Measurements from ENCODE around the gene COTL1.

COTL1 gene

DNA sequence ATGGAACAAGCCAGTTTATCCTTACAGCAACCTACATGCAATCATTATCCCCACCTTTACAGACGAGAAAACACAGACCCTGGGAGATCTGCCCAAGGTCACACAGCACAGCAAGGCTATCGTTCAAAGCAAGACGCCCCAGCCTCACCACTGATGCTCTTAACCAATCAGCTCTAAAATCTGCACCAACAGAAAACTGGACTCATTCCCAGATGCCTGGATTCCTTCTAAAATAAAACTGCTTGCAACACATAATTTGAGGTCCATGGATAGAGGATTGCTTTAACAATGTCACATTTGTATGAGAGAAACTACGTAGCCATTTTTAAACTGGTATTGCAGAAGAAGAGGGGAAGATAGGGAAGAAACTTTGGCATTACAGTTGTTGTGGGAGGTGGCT, 6.8 kb downstream of the COTL1 start:
- TF ChIP-seq, protein P1, sequence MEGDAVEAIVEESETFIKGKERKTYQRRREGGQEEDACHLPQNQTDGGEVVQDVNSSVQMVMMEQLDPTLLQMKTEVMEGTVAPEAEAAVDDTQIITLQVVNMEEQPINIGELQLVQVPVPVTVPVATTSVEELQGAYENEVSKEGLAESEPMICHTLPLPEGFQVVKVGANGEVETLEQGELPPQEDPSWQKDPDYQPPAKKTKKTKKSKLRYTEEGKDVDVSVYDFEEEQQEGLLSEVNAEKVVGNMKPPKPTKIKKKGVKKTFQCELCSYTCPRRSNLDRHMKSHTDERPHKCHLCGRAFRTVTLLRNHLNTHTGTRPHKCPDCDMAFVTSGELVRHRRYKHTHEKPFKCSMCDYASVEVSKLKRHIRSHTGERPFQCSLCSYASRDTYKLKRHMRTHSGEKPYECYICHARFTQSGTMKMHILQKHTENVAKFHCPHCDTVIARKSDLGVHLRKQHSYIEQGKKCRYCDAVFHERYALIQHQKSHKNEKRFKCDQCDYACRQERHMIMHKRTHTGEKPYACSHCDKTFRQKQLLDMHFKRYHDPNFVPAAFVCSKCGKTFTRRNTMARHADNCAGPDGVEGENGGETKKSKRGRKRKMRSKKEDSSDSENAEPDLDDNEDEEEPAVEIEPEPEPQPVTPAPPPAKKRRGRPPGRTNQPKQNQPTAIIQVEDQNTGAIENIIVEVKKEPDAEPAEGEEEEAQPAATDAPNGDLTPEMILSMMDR (IDR thresholded peaks at IDR 0.05; ENCODE audit: unreplicated experiment in 3 of 3) = no peak
- Mint-ChIP-seq H3K4me3 (peak overlapping the region in 1 of 3 experiments; percentile 0), H3K27ac (peak overlapping the region; percentile 24 to 87 (median 74)), H3K27me3 (ENCODE audit: low read depth) (peaks cover 14% of the 10 kb centered on the region), H3K4me1 (peaks cover 48% of the 10 kb centered on the region), H3K9me3 (no peaks in the 10 kb centered on the region), H3K36me3 (ENCODE audit: low read depth) (peaks cover 33% of the 10 kb centered on the region)

DNA sequence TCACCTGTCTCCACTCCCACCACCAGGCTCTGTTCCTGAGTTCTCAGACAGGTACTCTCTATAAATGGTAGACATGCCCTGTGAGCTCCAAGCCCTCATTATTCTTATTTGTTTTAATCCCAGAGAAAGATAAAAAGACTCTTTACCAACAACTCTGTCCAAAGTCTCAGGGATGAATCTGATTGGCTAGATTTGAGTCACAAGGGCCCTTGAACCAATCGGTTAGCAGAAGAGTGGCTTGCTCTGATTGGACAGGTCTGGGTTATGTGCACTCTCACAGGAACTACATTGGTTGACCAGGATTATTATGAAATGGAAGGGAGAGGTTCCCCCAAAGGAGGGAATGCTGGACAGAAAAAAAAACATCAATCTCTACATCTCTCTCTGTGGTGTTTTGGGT, 7.5 kb downstream of the COTL1 start:
- no peak overlapping the region for H3K4me3 Mint-ChIP-seq
- peaks cover 8% of the 10 kb centered on the region for H3K27me3 Mint-ChIP-seq (ENCODE audit: low read depth)
- TF ChIP-seq, protein P1 (IDR thresholded peaks at IDR 0.05; ENCODE audit: unreplicated experiment in 3 of 3) = no peak
- no peaks in the 10 kb centered on the region for H3K9me3 Mint-ChIP-seq
- peaks cover 41% of the 10 kb centered on the region for H3K4me1 Mint-ChIP-seq
- peaks cover 35% of the 10 kb centered on the region for H3K36me3 Mint-ChIP-seq (ENCODE audit: low read depth)
- H3K27ac Mint-ChIP-seq = peak overlapping the region in 1 of 3 experiments; percentile 74

DNA sequence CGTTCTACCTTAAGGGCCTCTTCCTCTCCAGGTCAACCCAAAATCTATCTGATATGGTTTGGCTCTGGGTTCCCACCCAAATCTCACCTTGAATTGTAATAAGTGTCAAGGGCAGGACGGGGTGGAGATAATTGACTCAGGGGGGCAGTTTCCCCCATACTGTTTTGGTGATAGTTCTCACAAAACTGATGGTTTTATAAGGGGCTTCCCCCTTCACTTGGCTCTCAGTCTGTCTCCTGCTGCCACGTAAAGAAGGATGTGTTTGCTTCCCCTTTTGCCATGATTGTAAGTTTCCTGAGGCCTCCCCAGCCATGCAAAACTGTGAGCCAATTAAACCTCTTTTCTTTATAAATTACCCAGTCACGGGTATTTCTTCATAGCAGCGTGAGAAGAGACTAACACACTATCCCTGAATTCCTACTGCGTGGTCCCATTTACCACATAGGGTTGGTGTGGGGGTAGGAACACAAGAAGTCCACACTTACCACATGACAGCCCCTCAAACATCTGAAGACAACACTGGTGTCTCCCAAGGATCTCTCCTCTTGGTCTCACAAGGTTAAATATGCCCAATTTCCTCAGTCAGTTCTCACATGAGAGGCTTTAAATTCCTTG, 8.2 kb downstream of the COTL1 start:
- TF ChIP-seq, protein P1 (IDR thresholded peaks at IDR 0.05; ENCODE audit: unreplicated experiment in 3 of 3) = no peak
- peaks cover under 1% of the 10 kb centered on the region for H3K27me3 Mint-ChIP-seq (ENCODE audit: low read depth)
- no peak overlapping the region for H3K27ac Mint-ChIP-seq
- H3K9me3 Mint-ChIP-seq = no peaks in the 10 kb centered on the region
- peaks cover 36% of the 10 kb centered on the region for H3K36me3 Mint-ChIP-seq (ENCODE audit: low read depth)
- H3K4me1 Mint-ChIP-seq = peaks cover 38% of the 10 kb centered on the region
- no peak overlapping the region for H3K4me3 Mint-ChIP-seq

DNA sequence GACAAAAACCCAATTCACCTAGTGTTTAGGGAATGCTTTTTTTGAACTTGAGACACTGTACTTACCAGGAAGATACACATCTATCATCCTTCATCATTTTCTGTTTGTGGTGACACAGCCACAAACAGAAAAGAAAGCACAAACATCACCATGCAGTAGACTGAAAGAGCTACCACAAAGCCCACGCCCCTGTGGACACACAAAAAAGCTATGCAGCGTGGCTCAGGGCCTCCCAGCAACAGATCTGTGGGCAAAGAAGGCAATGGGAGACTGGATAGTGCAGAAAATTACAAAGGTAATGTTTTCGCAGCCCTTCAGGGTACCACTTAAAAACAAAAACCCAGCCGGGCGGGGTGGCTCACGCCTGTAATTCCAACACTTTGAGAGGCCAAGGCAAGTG, 9.6 kb downstream of the COTL1 start:
- Mint-ChIP-seq H3K9me3 (no peaks in the 10 kb centered on the region), H3K27me3 (ENCODE audit: low read depth) (peaks cover under 1% of the 10 kb centered on the region), H3K4me3 (no peak overlapping the region), H3K4me1 (peaks cover 36% of the 10 kb centered on the region), H3K36me3 (ENCODE audit: low read depth) (peaks cover 36% of the 10 kb centered on the region), H3K27ac (peak overlapping the region in 2 of 3 experiments; percentile 2 to 4)
- TF ChIP-seq, protein P1 (IDR thresholded peaks at IDR 0.05; ENCODE audit: unreplicated experiment in 3 of 3) = no peak

DNA sequence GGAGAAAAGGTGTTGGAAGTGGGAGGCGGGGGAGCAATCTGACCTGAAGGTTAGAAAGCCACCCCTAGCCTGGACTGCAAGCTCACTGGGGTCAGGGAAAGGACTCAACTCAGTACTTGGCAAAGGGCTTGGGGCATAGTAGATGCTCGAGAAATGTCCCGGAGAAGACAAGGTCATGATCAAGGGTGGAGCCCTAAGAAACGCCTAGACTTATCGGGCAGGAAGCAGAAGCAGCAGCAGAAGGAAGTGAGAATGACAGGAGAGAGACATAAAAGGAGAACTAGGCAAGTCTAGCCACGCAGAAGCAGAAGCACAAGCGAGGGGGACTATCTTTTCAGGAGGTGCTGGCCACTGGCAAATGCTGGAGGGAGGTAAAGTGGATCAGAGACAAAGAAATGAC, 10.2 kb downstream of the COTL1 start:
- peaks cover 40% of the 10 kb centered on the region for H3K4me1 Mint-ChIP-seq
- H3K9me3 Mint-ChIP-seq = no peaks in the 10 kb centered on the region
- TF ChIP-seq, protein P1 (IDR thresholded peaks at IDR 0.05; ENCODE audit: unreplicated experiment in 3 of 3) = no peak
- peaks cover 4% of the 10 kb centered on the region for H3K27me3 Mint-ChIP-seq (ENCODE audit: low read depth)
- H3K27ac Mint-ChIP-seq = peak overlapping the region in 2 of 3 experiments; percentile 2 to 4
- H3K36me3 Mint-ChIP-seq (ENCODE audit: low read depth) = peaks cover 36% of the 10 kb centered on the region
- H3K4me3 Mint-ChIP-seq = no peak overlapping the region

DNA sequence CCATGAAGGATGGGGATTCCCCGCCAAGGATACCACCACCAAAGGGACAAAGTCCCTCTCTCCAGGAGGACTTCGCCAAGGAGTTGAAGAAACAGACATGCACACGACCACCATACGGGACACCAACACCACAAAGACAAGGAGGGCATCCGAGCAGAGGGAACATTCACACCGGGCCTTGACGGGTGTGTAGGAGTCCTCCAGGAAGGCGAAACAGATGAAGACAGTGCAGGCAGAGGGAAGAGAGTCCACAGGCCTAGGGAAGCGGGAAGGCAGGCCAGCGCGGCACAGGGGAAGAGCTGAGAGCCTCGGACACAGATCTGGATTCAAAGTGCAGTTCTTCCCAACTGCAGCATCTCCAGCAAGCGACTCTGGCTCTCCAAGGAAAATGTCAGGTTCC, 10.8 kb downstream of the COTL1 start:
- TF ChIP-seq, protein P1 (IDR thresholded peaks at IDR 0.05; ENCODE audit: unreplicated experiment in 3 of 3) = no peak
- peaks cover 4% of the 10 kb centered on the region for H3K27me3 Mint-ChIP-seq (ENCODE audit: low read depth)
- peaks cover 43% of the 10 kb centered on the region for H3K4me1 Mint-ChIP-seq
- peak overlapping the region in 1 of 3 experiments; percentile 30 for H3K27ac Mint-ChIP-seq
- no peak overlapping the region for H3K4me3 Mint-ChIP-seq
- peaks cover 35% of the 10 kb centered on the region for H3K36me3 Mint-ChIP-seq (ENCODE audit: low read depth)
- no peaks in the 10 kb centered on the region for H3K9me3 Mint-ChIP-seq
